HL-60 (cell line): ENCODE results near the gene SDS.

Experiments used
- CTCF ChIP-seq: IDR thresholded peaks from one replicate; pipeline ENCODE4 v1.5.1; 2011; ENCODE audit warnings: low read length, control low read depth, inconsistent platforms; ENCODE audit not compliant: insufficient read depth
- POLR2AphosphoS5 ChIP-seq: IDR thresholded peaks from 2 replicates; pipeline ENCODE4 v1.6.1; 2012; ENCODE audit warnings: low read depth
- SPI1 ChIP-seq: IDR thresholded peaks from 2 replicates; pipeline ENCODE4 v1.6.1; 2012; ENCODE audit warnings: low read depth, mild to moderate bottlenecking, borderline replicate concordance

- no peak for TF ChIP-seq POLR2AphosphoS5
- TF ChIP-seq CTCF: no peak
- TF ChIP-seq SPI1: no peak
Measured at GRCh38 chr12:113385282-113385882, 18.3 kb downstream of the SDS start.
